SH-SY5Y (cell line): ENCODE results near the gene RBFOX2.

Experiments
- GATA2 ChIP-seq: IDR thresholded peaks from 2 replicates; pipeline ENCODE4 v1.6.1; 2011; ENCODE audit warnings: mild to moderate bottlenecking, low read depth, low read length
- GATA3 ChIP-seq: IDR thresholded peaks from 2 replicates; pipeline ENCODE4 v1.6.1; 2011; ENCODE audit warnings: low read depth, mild to moderate bottlenecking, low read length, moderate library complexity

- TF ChIP-seq GATA3: no peak
- TF ChIP-seq GATA2: no peak
These were observed 40.7 kb upstream of the RBFOX2 start for GRCh38 chr22:36069368-36069767.
